NCI-H82 treated with DMSO at 0.1 percent for 48 hours (cell line): ENCODE measurements around the gene ROM1.
"Not testable (repeated sequence)": the region's sequence is repeated elsewhere in the genome, so short reads cannot be mapped to it uniquely, and the experiment has no call there.

ENCODE experiments used
- DNase-seq: peaks from one replicate; lab custom pipeline; 2025; ENCODE audit not compliant: unreplicated experiment; lab: John Stamatoyannopoulos, UW

Gene ROM1

GRCh38 chr11:62648185-62648966 is 35.3 kb downstream of the ROM1 start:
- DNase-seq = no peak

GRCh38 chr11:62648967-62649364 is 35.9 kb downstream of the ROM1 start:
- DNase-seq = no peak

GRCh38 chr11:62649486-62649885 is 36.4 kb downstream of the ROM1 start:
- DNase-seq = no peak

GRCh38 chr11:62650283-62650682 is 37.2 kb downstream of the ROM1 start:
- DNase-seq = not testable (repeated sequence)

GRCh38 chr11:62652161-62653006 is 39.3 kb downstream of the ROM1 start:
- no peak for DNase-seq

GRCh38 chr11:62654297-62654696 is 41.2 kb downstream of the ROM1 start:
- DNase-seq = no peak

GRCh38 chr11:62656796-62657429 is 43.9 kb downstream of the ROM1 start:
- DNase-seq = no peak

- DNase-seq = peak; percentile 32
Observed at GRCh38 chr11:62664405-62665074, 51.5 kb downstream of the ROM1 start.
